ENCODE data around the gene TCF3. TPM values are rescaled to one million over a fixed set of nuclear protein-coding genes. Genes with fewer than 3 reads are reported as not detected.
"Not testable (repeated sequence)": the region's sequence is repeated elsewhere in the genome, so short reads cannot be mapped to it uniquely, and the experiment has no call there.

TCF3 gene
- polyA plus RNA-seq, 12 donors = 96.3 to 195 (median 120) TPM; not detected in 1

DNA sequence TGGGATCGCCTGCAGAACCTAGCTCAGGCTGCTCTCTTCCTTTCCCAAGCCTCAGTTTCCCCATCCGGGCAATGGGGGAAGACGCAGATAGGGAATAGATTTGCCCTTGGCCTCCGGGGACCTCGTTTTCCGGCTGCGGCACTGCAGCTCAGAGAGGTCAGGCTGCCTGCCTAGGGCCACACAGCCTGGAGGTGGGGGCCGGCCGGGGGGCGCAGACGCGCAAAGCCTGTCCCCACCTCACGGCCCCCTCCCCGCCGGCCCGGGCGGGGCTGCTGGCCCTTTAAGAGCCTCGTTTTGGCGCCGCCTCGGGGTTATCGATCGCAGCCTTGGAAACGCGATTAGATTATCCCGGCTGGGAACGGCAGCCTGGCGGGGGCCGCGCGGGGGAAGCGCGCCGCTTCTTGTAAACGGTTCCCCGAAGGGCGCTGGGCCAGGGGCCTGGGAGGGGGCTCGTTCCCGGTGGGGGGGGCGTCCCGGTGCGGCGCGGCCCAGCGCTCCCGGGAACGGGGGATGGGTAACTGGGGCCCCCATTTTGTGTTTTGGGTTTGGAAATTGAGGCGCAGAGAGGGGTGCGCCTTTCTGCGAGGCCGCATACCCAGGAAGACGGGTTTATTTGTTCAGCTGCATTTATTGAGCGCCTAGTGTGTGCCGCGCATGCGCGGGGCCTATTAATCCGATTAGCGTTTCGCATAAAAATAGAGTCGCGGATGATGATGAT, 23.4 kb upstream of the TCF3 start:
- DNase-seq = no peak

DNA sequence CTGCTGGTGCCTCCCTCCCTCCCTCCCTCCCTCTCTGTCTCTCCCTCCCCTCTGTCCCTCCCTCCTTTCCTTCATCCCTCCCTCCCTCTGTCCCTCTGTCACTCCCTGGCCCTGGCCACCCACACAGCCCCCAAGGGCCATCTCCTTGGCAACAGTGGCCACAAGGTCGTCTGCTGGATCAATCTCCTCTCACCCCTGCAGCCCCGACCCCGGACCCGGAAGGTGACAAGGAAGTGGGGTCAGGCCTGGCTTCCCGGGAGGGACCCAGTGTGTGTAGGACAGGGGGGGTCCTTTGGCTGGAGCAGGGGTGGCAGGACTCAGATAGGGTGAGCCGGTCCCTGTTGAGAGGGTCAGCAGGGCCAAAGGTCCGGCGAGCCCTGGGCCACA, 21.9 kb upstream of the TCF3 start:
- no peak for DNase-seq

- DNase-seq = no peak
These were observed 21.4 kb upstream of the TCF3 start for GRCh38 chr19:1673645-1674292.

DNA sequence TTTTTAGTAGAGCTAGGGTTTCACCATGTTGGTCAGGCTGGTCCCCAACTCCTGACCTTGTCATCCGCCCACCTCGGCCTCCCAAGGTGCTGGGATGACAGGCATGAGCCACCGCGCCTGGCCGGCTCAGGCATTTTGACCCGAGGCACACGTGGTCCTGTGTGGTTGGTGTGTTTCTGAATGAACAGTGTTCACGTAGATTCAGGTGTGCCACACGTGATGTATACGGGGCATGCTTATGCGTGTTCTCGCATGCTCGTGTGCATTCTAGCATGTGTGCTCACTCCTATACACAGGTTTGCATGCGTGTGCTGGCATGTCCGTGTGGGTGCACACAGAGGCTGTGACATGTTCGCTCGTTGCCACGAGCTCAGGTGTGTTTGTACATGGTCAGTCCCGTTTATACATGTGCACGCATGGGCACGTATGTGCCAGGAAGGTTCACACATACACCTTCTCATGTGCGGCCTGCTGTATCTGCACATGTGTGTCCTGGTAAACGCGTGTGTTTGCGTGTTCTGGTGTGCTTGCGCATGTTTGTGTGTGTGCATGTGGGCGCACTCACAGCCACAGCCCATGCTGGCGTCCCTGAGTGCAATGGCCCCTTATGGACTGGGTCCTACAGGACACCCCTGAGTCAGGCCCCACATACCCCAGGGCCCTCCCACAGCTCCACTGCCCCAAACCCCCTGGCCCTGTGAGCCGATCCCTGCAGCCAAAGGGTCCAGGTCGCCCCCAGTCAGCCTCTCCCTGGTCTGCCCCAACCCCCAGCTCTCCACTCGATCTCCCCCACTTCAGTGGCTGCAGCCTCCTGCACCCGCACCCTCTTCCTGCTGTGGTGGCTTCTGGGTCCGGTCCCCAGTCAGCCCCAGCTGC, 20.6 kb upstream of the TCF3 start:
- no peak for DNase-seq

DNA sequence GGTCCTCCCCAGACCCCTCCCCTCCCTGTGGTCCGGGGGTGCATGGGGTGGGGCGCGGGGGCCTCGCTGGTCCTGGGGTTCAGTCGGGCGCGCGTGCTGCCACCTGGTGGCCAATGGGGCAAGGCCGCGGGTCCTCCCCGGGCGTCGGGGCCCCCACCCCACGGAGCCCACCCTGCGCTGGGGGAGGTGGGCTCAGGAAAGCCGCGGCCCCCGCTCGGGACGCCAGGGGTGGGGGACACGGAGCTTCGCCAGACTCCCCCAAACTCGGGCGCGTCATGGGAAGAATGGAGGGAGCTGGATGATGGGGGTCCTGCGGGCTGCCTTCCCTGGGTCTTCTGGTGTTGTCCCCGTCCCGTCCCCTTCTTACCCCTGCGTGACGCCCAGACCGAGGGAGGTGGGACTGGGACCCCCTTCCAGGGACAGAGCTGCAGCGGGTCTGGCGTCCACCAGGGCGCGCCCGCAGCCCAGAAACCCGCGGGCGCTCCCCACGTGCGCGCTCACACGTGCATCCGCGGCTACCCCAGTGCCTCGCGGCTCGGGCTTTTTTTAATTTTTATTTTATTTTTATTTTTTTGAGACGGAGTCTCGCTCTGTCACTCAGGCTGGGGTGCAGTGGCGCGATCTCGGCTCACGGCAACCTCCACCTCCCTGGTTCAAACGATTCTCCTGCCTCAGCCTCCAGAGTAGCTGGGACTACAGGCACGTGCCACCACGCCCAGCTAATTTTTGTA, 19.8 kb upstream of the TCF3 start:
- DNase-seq = no peak

DNA sequence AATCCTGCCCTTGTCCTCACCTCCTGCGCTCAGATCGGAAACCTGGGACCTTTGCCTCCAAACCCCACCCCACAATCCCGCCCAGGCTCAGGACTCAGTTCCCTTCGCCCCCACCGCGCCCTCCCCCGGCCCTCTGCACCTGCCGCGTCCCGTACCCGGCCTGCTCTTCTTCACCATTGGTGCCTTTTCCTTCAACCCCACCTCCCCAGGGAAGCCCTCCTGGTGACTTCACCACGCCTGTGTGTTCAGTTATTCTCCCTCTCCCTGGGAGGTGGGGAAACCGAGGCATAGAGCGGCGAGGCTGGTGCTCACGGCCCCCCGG, 19.3 kb upstream of the TCF3 start:
- no peak for DNase-seq

- not testable (repeated sequence) for DNase-seq
These were observed 18.3 kb upstream of the TCF3 start for GRCh38 chr19:1670747-1671146.

- no peak for DNase-seq
These were observed 16.3 kb upstream of the TCF3 start for GRCh38 chr19:1668486-1669270.

GRCh38 chr19:1668048-1668485, 15.7 kb upstream of the TCF3 start:
- DNase-seq = no peak

DNA sequence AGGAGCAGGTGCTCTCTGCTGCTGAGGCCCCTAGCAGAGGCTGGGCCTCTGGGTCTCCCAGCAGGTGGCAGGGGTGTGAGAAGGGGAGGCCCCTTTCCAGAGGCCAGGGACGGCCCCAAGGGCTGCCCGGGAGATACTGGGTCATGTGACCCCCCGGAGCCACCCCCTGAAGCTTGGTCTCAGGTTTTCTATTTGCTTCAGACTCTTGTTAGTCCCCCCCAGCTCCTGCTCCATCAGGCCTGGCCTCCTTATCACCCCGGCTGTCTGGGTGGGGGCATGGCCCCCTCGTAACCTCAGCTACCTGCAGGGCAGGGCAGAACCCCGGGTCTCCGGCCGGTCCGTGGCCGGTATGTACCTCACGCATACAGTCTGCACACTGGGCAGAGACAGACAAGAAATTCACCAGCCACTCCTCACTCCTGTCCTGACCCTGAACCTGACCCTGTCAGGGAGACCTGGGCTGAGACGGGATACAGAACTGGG, 13.2 kb upstream of the TCF3 start:
- no peak for DNase-seq

GRCh38 chr19:1663852-1664251, 11.4 kb upstream of the TCF3 start:
- no peak for DNase-seq

DNA sequence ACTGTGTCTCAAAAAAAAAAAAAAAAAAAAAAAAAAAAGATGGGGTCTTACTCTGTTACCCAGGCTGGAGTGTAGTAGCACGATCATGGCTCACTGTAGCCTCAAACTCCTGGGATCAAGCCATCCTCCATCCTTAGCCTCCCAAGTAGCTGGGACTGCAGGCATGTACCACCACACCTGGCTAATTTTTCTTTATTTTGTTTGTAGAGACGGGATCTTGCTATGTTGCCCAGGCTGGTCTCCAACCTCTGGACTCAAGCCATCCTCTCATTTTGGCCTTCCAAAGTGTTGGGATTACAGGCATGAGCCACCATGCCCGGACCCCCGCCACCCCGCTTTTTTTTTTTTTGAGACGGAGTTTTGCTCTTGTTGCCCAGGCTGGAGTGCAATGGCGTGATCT, 10.8 kb upstream of the TCF3 start:
- not testable (repeated sequence) for DNase-seq

DNA sequence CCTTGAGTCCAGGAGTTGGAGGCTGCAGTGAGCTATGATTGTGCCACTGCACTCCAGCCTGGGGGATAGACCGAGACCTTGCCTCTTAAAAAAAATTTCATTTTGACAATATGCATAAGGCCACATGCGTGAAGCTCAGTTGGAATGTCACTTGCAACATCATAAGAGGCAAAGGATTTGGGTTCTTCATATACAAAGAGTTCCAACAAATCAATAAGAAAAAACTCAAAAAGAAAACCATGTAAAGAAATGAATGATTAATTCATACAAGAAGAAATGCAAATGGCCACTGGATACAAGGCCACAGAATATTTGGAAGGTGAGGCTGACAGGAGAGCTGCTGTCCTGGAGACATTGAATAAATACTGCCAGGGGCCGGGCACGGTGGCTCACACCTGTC, 9.6 kb upstream of the TCF3 start:
- DNase-seq = no peak

DNA sequence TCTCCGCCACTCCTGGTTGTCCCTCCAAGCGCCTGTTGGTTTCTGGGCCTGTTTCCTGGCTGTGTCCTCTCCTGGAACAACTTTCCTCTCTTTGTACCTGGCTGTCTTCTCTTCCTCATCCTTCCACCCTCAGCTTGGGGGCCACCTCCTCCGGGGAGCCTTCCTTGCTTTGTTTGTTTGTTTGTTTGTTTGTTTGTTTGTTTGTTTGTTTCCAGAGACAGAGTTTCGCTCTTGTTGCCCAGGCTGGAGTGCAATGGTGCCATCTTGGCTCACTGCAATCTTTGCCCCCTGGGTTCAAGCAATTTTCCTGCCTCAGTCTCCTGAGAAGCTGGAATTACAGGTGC, 6.6 kb upstream of the TCF3 start:
- DNase-seq = no peak

- DNase-seq = no peak
These were observed 6.0 kb upstream of the TCF3 start for GRCh38 chr19:1658150-1659083.

- DNase-seq = no peak
These were observed 5.3 kb upstream of the TCF3 start for GRCh38 chr19:1657746-1658145.

GRCh38 chr19:1656988-1657536, 4.6 kb upstream of the TCF3 start:
- no peak for DNase-seq

- no peak for DNase-seq
These were observed 3.7 kb upstream of the TCF3 start for GRCh38 chr19:1655987-1656608.

Measured in muscle of arm (tissue), 12 donors.